Adipose tissue (tissue), 3 donors: ENCODE data around the gene BARX2. TPM values are rescaled to one million over a fixed set of nuclear protein-coding genes. Genes with fewer than 3 reads are reported as not detected.

Experiments used
- H3K27ac ChIP-seq: one replicate; pipeline ENCODE4 v1.5.1; 2013; ENCODE audit warnings: low read depth, low read length
- WGBS, 3 donors: extraction: QIAGEN DNeasy Blood & Tissue Kit; methylation state at CpG; one replicate each; pipeline ENCODE4 v1.1.7; 2013; 5-methylcytosine and 5-hydroxymethylcytosine counted together
- polyA plus RNA-seq, 3 donors: library from polyadenylated mRNA; stranded (reverse); fragments of 200-250 nt; gene quantifications; one replicate each; pipeline ENCODE4 v1.2.3, GENCODE V29; 2013
- donor health status: healthy with polysubstance abuse.
- donor health status: Bipolar disorder and iron deficiency.
- donor health status: healthy.

The BARX2 gene
- polyA plus RNA-seq, 3 donors: 0.11 to 2.7 (median 0.40) TPM

DNA sequence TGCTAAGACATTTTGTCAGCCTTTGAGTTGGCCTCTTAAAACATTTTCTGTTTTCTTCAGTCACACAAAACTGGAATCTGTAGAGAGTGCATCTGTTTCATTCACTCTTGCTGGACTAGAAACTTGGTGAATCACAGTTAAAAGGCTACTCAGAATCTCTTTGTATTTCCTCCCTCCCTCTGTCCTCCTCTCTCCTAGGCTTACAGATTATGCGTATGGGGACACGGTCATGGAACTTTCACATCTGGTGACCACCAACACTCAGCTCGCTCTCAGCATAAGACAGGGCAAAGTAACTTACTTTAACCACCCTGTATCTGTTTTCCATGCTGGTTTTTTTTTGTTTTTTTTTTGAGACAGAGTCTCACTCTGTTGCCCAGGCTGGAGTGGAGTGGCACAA, 50.4 kb downstream of the BARX2 start:
- no peak overlapping the region for H3K27ac ChIP-seq
- WGBS, 3 donors: 89 to 97% (median 95%) methylated on average over 3 of the region's 3 CpGs

GRCh38 chr11:129426776-129427175, 51.1 kb downstream of the BARX2 start:
- H3K27ac ChIP-seq: no peak overlapping the region
- WGBS, 3 donors: 69 to 84% (median 77%) methylated on average over 3 of the region's 3 CpGs

DNA sequence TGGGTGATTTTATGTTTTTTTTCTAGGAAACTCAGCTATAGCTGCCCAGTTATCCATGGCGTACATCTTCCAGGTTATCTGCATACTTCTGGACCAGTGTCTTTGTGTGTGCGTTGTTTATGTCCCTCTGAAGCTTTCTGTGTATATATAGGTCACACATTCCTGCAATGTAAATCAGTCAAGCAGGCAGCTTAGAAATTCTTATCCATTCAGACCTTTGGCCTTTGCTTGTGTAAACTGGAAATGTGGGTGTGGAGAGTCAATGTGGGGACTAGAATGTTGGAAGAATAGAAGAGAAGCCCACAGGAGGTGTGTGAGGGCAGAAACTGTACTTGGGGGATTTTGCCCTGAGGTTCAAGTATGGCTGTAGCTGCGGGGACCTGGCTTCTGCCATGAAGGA, 51.7 kb downstream of the BARX2 start:
- H3K27ac ChIP-seq: no peak overlapping the region
- WGBS, 3 donors: 62 to 75% (median 71%) methylated on average over 3 of the region's 3 CpGs

GRCh38 chr11:129427816-129428406, 52.3 kb downstream of the BARX2 start:
- no peak overlapping the region for H3K27ac ChIP-seq
- WGBS, 3 donors: 53 to 55% (median 54%) methylated on average over 5 of the region's 5 CpGs

DNA sequence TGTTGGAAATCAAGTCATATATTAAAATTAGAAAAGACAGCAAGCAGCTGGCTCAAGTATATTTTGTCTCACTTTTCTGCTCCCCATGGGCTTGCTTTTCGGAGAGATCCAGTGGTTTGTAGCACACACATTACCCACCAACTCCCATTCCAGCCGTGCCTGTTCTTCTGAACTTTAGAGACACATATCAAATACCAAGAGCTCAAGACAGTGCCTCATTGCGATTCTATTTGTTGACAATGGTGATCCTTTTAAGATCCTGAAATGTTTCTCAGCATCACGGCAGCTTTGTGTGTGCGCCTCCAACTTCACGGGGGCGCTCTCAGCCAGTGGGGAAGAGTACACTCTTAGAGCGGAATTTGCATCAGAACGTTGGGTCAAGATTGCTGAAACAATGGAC, 52.9 kb downstream of the BARX2 start:
- no peak overlapping the region for H3K27ac ChIP-seq
- WGBS, 3 donors: 78 to 85% (median 84%) methylated on average over 9 of the region's 9 CpGs

DNA sequence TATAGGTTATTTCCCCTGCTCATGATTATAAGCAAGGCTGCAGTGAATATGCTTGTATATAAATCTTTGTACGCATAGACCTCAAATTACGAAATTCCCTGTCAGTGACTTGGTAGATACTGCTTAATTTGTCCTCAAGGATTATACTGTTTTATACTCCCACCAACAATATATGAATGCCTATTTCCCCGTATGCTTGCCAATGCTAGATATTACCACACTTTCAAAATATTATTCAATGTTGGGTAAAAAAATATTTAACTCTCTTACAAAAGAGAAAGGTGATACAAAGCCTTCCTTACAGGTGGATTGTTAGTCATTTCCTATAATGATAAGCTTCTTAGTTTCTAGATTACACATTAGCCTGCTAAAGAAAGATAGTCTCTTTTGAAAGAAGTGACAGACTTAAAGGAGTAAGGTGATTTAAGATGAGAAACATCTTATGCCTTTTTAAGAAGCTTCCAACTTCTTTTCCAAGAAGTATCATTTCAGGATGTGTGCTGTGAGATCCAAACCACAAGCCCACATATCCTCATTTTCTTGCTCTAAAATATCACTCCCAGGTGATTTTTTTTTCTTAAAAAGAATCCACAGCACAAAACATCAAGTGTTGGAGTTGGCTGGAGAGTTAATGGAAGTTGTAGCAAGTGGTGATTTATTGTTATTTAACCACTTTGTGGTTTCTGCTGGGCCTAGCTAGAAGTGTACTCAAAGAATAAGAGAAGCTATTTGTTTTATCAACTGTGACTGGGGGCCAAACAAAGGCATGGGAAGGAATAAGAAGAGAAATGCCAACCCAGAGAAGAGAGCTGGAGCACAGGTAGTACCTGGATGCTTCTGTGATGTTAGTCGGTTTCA, 59.2 kb downstream of the BARX2 start:
- no peak overlapping the region for H3K27ac ChIP-seq
- 50 to 61% (median 52%) methylated on average over 4 of the region's 4 CpGs for WGBS, 3 donors

DNA sequence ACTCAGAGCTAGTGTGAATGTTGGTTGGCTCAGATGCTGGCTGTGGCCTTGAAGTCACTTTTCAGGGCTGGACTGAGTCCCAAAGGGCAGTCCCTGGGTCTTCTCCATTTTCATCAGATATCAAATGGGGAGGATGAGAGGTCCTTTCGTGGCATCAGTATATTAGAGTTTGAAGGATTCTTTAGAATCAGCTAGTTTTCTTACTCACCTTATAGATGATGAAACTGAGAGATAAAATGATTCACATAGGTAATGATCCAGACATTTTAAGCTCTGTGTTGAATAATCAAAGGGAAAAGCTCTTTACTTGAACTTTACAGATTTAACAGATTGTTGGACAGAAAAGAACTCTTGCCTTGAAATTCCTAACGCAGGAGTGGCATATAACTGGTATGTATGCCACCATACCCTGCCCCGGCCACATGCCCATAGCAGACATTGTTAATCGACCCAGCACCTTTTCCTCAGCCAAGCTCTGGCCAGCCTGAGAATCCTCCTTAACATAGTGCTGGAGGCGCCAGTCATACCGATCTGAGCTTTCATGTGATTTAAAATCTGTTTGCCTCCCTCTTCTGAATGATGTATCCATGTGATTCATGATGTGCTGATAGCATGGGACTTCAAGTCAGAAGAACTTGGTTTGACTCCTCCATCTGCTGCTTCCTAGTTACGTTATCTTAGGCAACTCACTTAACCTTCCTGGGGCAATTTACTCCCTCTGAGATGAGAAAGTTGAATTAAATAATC, 60.0 kb downstream of the BARX2 start:
- no peak overlapping the region for H3K27ac ChIP-seq
- WGBS, 3 donors: 67 to 79% (median 67%) methylated on average over 7 of the region's 7 CpGs

DNA sequence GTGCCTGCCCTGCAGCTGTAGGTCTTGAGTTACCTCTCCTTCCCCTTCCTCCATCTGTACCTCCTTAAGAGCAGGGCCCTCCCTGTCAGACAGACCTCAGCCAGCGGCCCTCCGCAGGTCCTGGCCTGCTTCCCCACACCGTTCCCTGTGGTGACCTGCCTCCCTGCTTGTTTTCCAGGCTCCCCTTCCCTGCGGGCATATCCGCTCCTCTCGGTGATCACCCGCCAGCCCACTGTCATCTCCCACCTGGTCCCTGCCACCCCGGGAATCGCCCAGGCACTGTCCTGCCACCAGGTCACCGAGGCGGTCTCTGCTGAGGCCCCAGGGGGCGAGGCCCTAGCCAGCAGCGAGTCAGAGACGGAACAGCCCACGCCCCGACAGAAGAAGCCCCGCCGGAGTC, 60.9 kb downstream of the BARX2 start:
- H3K27ac ChIP-seq: no peak overlapping the region
- 86 to 88% (median 87%) methylated on average over 18 of the region's 18 CpGs for WGBS, 3 donors

GRCh38 chr11:129440028-129440713, 64.5 kb downstream of the BARX2 start:
- no peak overlapping the region for H3K27ac ChIP-seq
- WGBS, 3 donors: 37 to 63% (median 63%) methylated on average over 8 of the region's 8 CpGs

DNA sequence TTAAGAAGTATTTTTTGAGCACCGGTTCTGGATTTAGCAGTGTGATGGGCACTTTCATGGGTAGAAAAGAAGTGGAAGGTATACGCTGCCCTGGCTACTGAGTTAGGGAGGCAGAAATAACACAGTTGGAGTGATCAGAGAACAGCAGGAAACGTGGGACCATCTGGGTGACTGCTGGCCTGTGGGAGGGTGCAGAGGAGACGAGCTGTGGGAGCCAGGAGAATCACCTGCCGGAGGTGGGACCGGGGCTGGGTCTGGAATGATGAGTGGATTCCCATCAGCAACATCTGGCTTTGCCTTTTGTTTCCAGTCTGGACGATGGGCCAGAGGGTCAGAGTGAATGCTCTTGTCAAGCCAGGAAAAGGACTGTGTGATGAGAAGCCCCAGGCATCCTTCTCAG, 66.5 kb downstream of the BARX2 start:
- H3K27ac ChIP-seq: no peak overlapping the region
- WGBS, 3 donors: 80 to 86% (median 80%) methylated on average over 7 of the region's 7 CpGs

GRCh38 chr11:129443276-129443675, 67.6 kb downstream of the BARX2 start:
- no peak overlapping the region for H3K27ac ChIP-seq
- 25 to 68% (median 26%) methylated on average over 6 of the region's 6 CpGs for WGBS, 3 donors

DNA sequence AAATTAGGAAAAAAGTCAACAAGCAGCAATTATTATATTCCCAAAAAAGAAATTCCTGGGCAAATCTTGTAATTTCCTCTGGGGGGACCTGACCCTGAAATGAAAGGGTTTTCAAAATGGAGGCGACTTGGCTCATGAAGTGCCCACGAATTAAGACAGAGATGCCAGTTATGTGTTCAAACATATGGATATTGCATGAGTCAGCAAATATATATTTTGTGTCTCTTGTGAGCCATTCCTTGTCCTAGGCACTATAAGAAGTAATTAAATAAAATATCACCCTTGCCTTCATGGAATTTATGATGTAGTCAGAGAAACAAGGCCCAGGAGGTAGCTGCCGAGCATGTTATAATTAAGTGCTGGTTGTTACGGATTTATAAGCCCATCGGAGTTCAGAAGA, 68.6 kb downstream of the BARX2 start:
- WGBS, 3 donors: 78 to 88% (median 85%) methylated on average over 5 of the region's 5 CpGs
- no peak overlapping the region for H3K27ac ChIP-seq

GRCh38 chr11:129445226-129445625, 69.6 kb downstream of the BARX2 start:
- 74 to 96% (median 93%) methylated on average over 9 of the region's 9 CpGs for WGBS, 3 donors
- no peak overlapping the region for H3K27ac ChIP-seq

- 86 to 89% (median 88%) methylated on average over 3 of the region's 3 CpGs for WGBS, 3 donors
- H3K27ac ChIP-seq: no peak overlapping the region
These were observed 70.9 kb downstream of the BARX2 start for GRCh38 chr11:129446572-129446971.

GRCh38 chr11:129447654-129448239, 72.1 kb downstream of the BARX2 start:
- H3K27ac ChIP-seq: no peak overlapping the region
- WGBS, 3 donors: 63 to 75% (median 67%) methylated on average over 7 of the region's 7 CpGs

DNA sequence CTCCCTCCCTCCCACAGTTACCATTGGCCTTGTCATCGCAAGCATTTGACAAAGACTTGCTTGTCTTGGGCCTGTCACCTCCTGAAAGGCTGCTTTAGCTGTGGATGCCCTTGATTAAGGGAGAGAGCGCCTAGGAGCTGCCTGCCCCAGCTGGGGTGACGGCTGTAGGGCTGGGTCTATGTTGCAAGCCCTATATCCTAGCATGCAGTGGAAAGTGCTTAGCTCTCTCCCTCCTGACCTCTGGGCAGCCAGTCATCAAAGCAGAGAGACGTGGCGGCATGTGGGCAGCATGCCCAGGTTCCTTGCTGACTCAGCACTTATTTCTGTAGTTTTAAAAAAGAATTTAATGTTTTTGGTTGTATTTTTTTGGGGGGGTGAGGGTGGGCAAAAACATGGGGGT, 75.9 kb downstream of the BARX2 start:
- H3K27ac ChIP-seq: no peak overlapping the region
- WGBS, 3 donors: 38 to 68% (median 66%) methylated on average over 5 of the region's 5 CpGs

DNA sequence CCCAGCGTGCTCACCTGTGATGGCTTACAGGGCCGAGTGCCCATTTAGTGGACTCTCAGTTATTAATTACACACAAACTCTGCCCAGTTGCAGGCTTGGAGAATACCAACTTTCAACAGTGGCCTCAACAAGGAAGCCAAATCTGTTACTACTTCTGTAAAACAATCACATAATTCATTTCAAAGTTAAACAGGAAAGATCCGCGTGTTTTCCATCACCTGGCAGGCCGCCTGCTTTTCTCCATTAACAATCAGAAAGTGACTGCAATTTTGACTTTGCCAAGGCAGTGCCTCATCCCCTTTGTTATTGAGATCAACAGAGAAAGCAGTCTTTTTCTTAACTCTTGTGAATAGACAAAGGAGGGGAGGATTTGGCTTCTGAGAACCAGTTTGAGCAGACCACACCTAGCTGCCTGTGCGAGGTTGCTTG, 77.7 kb downstream of the BARX2 start:
- no peak overlapping the region for H3K27ac ChIP-seq
- WGBS, 3 donors: 30 to 43% (median 31%) methylated on average over 6 of the region's 6 CpGs

DNA sequence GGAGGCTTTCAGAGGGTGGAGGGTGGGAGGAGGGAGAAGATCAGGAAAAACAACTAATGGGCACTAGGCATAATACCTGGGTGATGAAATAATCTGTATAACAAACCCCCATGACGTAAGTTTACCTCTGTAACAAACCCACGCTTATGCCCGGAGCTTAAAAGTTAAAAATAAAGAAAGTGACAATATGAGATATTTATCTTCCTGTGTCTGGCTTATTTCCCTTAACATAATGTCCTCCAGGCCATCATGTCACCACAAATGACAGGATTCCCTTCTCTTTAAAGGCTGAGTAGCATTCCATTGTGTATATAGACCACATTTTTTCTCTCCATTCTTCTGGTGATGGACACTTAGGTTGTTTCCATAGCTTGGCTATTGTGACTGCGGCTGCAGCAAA, 79.5 kb downstream of the BARX2 start:
- 86 to 88% (median 87%) methylated on average over 4 of the region's 4 CpGs for WGBS, 3 donors
- no peak overlapping the region for H3K27ac ChIP-seq
